Ishikawa (cell line): ENCODE data around the gene STX3.

Source experiments
- CEBPB ChIP-seq: IDR thresholded peaks from 2 replicates; pipeline ENCODE4 v1.6.1; 2012
- CREB1 ChIP-seq: IDR thresholded peaks from 2 replicates; pipeline ENCODE4 v1.6.1; 2012; ENCODE audit warnings: low read depth
- EGR1 ChIP-seq: IDR thresholded peaks from 2 replicates; pipeline ENCODE4 v1.6.1; 2012
- EP300 ChIP-seq: IDR thresholded peaks from 2 replicates; pipeline ENCODE4 v1.6.1; 2012; ENCODE audit warnings: borderline replicate concordance
- FOXM1 ChIP-seq: IDR thresholded peaks from 2 replicates; pipeline ENCODE4 v1.6.1; 2012; ENCODE audit warnings: low read depth, borderline replicate concordance
- NFIC ChIP-seq: IDR thresholded peaks from 2 replicates; pipeline ENCODE4 v1.6.1; 2012
- RAD21 ChIP-seq: IDR thresholded peaks from 2 replicates; pipeline ENCODE4 v1.6.1; 2012; ENCODE audit warnings: low read depth
- TAF1 ChIP-seq: IDR thresholded peaks from 2 replicates; pipeline ENCODE4 v1.6.1; 2012; ENCODE audit warnings: low read depth, mild to moderate bottlenecking
- TCF12 ChIP-seq: IDR thresholded peaks from 2 replicates; pipeline ENCODE4 v1.6.1; 2012; ENCODE audit warnings: low read depth
- YY1 ChIP-seq: IDR thresholded peaks from 2 replicates; pipeline ENCODE4 v1.6.1; 2012; ENCODE audit warnings: low read depth
- ZBTB7A ChIP-seq: IDR thresholded peaks from 2 replicates; pipeline ENCODE4 v1.6.1; 2012; ENCODE audit warnings: low read depth
- TF ChIP-seq, protein P1 (sequence below): IDR thresholded peaks from 2 replicates; pipeline ENCODE4 v1.6.1; 2012; ENCODE audit warnings: low read depth, mild to moderate bottlenecking
- TF ChIP-seq, protein P2 (sequence below): IDR thresholded peaks from 2 replicates; pipeline ENCODE4 v1.6.1; 2012

DNA sequence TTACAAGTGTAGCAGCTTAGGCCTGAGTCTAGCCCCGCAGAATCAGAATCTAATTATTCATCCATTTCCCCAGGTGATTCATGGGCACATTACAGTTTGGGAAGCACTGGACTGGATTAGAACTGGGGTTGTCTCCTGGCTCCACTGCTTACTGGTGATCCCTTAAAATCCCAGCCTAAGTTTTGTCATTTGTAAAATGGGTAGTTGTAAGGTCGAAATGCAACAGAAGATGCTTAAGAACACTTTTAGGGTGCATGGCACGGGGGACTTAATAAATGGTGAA, 1.3 kb downstream of the STX3 start:
- TF ChIP-seq ZBTB7A, result no peak
- TF ChIP-seq EGR1, result no peak
- no peak for TF ChIP-seq YY1
- no peak for TF ChIP-seq CEBPB
- no peak for TF ChIP-seq NFIC
- TF ChIP-seq, protein P1, sequence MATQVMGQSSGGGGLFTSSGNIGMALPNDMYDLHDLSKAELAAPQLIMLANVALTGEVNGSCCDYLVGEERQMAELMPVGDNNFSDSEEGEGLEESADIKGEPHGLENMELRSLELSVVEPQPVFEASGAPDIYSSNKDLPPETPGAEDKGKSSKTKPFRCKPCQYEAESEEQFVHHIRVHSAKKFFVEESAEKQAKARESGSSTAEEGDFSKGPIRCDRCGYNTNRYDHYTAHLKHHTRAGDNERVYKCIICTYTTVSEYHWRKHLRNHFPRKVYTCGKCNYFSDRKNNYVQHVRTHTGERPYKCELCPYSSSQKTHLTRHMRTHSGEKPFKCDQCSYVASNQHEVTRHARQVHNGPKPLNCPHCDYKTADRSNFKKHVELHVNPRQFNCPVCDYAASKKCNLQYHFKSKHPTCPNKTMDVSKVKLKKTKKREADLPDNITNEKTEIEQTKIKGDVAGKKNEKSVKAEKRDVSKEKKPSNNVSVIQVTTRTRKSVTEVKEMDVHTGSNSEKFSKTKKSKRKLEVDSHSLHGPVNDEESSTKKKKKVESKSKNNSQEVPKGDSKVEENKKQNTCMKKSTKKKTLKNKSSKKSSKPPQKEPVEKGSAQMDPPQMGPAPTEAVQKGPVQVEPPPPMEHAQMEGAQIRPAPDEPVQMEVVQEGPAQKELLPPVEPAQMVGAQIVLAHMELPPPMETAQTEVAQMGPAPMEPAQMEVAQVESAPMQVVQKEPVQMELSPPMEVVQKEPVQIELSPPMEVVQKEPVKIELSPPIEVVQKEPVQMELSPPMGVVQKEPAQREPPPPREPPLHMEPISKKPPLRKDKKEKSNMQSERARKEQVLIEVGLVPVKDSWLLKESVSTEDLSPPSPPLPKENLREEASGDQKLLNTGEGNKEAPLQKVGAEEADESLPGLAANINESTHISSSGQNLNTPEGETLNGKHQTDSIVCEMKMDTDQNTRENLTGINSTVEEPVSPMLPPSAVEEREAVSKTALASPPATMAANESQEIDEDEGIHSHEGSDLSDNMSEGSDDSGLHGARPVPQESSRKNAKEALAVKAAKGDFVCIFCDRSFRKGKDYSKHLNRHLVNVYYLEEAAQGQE, result no peak
- no peak for TF ChIP-seq TAF1
- TF ChIP-seq FOXM1, result no peak
- no peak for TF ChIP-seq EP300
- TF ChIP-seq TCF12, result no peak
- TF ChIP-seq CREB1, result no peak
- TF ChIP-seq RAD21, result no peak
- TF ChIP-seq, protein P2, sequence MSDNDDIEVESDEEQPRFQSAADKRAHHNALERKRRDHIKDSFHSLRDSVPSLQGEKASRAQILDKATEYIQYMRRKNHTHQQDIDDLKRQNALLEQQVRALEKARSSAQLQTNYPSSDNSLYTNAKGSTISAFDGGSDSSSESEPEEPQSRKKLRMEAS, result no peak
